Osteocyte (in vitro differentiated cells): ENCODE results near the gene RRAS2. TPM values are rescaled to one million over a fixed set of nuclear protein-coding genes. Genes with fewer than 3 reads are reported as not detected.

Source experiments
- DNase-seq: peaks from one replicate; pipeline ENCODE4 v3.0.0; 2021; ENCODE audit warnings: mixed read lengths; ENCODE audit not compliant: unreplicated experiment; ENCODE audit errors: extremely low spot score
- H3K27ac Mint-ChIP-seq: one replicate; pipeline ENCODE4 v1.8.0; 2021; ENCODE audit warnings: mild to moderate bottlenecking, mixed read lengths; ENCODE audit not compliant: unreplicated experiment
- H3K27me3 Mint-ChIP-seq: one replicate; pipeline ENCODE4 v1.8.0; 2021; ENCODE audit warnings: mixed read lengths; ENCODE audit not compliant: unreplicated experiment
- H3K36me3 Mint-ChIP-seq: one replicate; pipeline ENCODE4 v1.8.0; 2021; ENCODE audit warnings: mixed read lengths; ENCODE audit not compliant: unreplicated experiment
- H3K4me1 Mint-ChIP-seq: one replicate; pipeline ENCODE4 v1.8.0; 2021; ENCODE audit warnings: mixed read lengths; ENCODE audit not compliant: unreplicated experiment
- H3K4me3 Mint-ChIP-seq: one replicate; pipeline ENCODE4 v1.8.0; 2021; ENCODE audit warnings: mild to moderate bottlenecking, moderate library complexity, mixed read lengths; ENCODE audit not compliant: unreplicated experiment
- H3K9me3 Mint-ChIP-seq: one replicate; pipeline ENCODE4 v1.8.0; 2021; ENCODE audit warnings: mixed read lengths; ENCODE audit not compliant: unreplicated experiment
- total RNA-seq: library from RNA; stranded (reverse); gene quantifications from 2 replicates; pipeline ENCODE4 v1.2.1, GENCODE V29; 2021
- TF ChIP-seq, protein P1 (sequence below): fragments of 200-600 bp; sonication (generic); IDR thresholded peaks from 2 replicates; pipeline ENCODE4 v1.5.0; 2021; ENCODE audit warnings: antibody characterized with exemption, mild to moderate bottlenecking, moderate library complexity

RRAS2 gene
- total RNA-seq, 1 donor from 2014 or later, result 95.7 TPM

DNA sequence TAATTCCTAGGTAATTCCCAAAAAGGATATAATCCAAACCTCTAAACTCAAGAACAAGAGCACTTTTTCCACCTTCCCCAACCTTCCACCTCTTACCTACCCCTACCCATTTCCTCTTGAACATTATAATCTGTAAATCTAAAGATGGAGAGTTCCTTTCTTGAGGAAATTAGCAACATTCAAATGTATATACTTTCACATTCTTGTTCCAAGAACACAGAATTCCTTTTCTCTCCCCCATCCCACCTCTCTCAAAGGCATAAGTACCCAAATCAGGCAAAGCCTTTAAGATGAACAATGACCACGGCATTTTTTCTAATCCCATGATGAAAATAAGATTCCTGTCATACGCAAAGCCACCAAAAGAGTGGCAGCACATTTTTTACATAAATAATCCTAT is 18.3 kb downstream of the RRAS2 start:
- no peak for DNase-seq
- H3K4me3 Mint-ChIP-seq, result no peak overlapping the region
- H3K27ac Mint-ChIP-seq, result peak overlapping the region; percentile 82
- TF ChIP-seq, protein P1, sequence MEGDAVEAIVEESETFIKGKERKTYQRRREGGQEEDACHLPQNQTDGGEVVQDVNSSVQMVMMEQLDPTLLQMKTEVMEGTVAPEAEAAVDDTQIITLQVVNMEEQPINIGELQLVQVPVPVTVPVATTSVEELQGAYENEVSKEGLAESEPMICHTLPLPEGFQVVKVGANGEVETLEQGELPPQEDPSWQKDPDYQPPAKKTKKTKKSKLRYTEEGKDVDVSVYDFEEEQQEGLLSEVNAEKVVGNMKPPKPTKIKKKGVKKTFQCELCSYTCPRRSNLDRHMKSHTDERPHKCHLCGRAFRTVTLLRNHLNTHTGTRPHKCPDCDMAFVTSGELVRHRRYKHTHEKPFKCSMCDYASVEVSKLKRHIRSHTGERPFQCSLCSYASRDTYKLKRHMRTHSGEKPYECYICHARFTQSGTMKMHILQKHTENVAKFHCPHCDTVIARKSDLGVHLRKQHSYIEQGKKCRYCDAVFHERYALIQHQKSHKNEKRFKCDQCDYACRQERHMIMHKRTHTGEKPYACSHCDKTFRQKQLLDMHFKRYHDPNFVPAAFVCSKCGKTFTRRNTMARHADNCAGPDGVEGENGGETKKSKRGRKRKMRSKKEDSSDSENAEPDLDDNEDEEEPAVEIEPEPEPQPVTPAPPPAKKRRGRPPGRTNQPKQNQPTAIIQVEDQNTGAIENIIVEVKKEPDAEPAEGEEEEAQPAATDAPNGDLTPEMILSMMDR, result no peak
- H3K4me1 Mint-ChIP-seq, result peaks cover 75% of the 10 kb centered on the region
- no peaks in the 10 kb centered on the region for H3K27me3 Mint-ChIP-seq
- peaks cover 14% of the 10 kb centered on the region for H3K36me3 Mint-ChIP-seq
- peaks cover 20% of the 10 kb centered on the region for H3K9me3 Mint-ChIP-seq

DNA sequence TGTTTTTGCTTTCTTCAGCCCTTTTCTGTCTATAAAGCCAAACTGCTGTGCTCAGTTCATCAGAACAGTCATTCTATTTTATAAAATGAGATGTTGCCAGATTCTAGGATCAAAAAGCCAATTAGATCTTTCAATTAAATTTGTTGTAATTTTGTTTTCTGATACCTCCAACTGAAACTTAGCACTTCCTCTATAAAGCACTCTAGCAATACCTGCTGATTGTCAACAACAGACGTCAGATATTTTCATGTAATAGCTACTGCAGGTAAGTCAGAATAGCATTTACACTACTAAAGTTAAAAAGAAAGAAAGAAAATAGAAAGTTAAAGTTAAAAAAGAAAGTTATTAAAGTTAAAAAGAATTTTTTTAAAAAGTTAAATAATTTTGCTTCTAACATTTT is 19.6 kb downstream of the RRAS2 start:
- no peaks in the 10 kb centered on the region for H3K27me3 Mint-ChIP-seq
- H3K4me3 Mint-ChIP-seq, result no peak overlapping the region
- H3K36me3 Mint-ChIP-seq, result peaks cover 16% of the 10 kb centered on the region
- no peak for DNase-seq
- TF ChIP-seq, protein P1, result no peak
- H3K4me1 Mint-ChIP-seq, result peaks cover 77% of the 10 kb centered on the region
- H3K27ac Mint-ChIP-seq, result no peak overlapping the region
- peaks cover 13% of the 10 kb centered on the region for H3K9me3 Mint-ChIP-seq

DNA sequence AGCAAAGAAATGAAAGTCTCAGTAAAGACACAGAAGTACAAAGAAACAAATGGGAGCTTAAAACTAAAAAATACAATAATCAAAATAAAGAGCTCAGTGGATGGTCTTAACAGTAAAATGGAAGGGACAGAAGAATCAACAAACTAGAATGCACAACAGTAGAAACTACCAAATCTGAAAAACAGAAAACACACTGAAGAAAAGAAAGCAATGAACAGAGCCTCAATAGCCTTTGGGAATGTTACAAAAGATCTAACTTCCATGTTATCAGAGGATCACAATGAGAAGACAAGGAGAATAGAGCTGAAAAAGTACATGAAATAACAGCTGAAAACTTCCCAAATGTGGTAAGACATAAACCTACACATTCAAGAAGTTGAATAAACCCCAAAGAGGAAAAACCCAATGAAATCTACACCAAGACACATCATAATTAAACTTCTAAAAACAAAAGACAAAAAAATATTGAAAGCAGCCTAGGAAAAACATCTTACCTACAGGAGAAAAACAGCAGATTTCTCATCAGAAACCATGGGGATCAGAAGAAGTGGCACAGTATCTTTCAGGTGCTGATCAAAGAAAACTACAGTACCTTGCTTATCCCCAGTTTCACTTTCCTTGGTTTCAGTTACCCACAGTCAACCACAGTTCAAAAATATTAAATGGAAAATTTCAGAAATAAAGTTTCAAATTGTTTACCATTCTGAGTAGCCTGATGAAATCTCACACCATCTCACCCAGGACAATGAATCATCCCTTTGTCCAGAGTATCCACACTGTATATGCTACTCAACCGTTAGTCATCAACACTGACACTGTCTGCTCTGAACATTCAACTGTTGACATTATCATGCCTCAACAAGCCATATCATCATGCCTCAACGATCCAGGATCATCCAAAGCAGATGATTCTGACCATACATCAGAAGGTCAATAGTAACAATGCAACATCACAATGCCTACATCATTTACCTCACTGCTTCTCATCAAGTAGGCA is 22.2 kb downstream of the RRAS2 start:
- DNase-seq, result no peak
- peak overlapping the region; percentile 89 for H3K27ac Mint-ChIP-seq
- peaks cover 59% of the 10 kb centered on the region for H3K4me1 Mint-ChIP-seq

DNA sequence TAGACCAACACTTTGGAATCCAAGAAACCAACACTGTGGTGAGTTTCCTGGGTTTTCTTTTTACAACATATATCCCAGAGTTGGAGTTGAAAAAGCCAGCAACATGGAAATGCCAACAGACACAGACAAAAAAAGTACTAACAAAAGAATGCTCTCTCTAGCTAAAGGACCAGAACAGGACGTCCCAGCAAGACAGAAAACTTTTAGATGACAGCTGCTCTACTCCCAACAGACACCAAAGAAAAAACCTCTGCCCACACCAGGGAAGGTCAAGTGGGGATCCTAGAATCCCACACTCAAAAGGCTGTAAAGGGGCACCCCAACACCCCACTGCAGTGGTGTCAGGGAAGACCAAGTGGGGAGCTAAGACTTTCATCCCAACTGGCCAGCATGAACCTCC is 23.3 kb downstream of the RRAS2 start:
- Mint-ChIP-seq H3K27ac (peak overlapping the region; percentile 89), H3K4me1 (peaks cover 56% of the 10 kb centered on the region), H3K27me3 (no peaks in the 10 kb centered on the region), H3K9me3 (peaks cover 11% of the 10 kb centered on the region), H3K4me3 (peak overlapping the region; percentile 11), H3K36me3 (peaks cover 14% of the 10 kb centered on the region)
- TF ChIP-seq, protein P1, result no peak
- DNase-seq, result no peak

More for the DNA sequence above, 22.2 kb downstream of the RRAS2 start:
- peak overlapping the region; percentile 19 for H3K4me3 Mint-ChIP-seq
- peaks cover 14% of the 10 kb centered on the region for H3K36me3 Mint-ChIP-seq
- TF ChIP-seq, protein P1, result no peak
- H3K9me3 Mint-ChIP-seq, result peaks cover 11% of the 10 kb centered on the region
- no peaks in the 10 kb centered on the region for H3K27me3 Mint-ChIP-seq

DNA sequence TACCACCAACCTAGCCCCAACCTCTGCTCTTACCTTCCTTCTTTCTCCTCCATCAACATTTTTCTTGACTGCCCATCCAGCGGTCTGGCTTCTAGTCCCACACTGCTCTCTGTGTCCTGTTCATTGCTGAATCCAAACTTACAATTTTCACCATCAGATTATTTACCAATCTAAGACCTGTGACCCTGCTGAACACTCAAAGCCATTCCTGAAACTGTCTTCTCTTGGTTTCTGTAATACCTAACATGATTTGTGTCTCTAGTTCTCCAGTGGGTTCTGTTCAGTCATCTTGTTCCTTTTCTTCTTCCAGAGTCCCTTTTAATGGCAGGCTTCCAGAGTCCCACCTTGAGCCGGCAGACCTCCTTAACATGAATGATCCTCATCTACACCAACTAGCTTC is 24.1 kb downstream of the RRAS2 start:
- H3K4me3 Mint-ChIP-seq, result peak overlapping the region; percentile 28

More for the DNA sequence above, 24.1 kb downstream of the RRAS2 start:
- Mint-ChIP-seq H3K27ac (peak overlapping the region; percentile 89), H3K4me1 (peaks cover 59% of the 10 kb centered on the region), H3K27me3 (no peaks in the 10 kb centered on the region), H3K36me3 (peaks cover 14% of the 10 kb centered on the region), H3K9me3 (peaks cover 11% of the 10 kb centered on the region)
- TF ChIP-seq, protein P1, result no peak
- no peak for DNase-seq
